Measurements from ENCODE around the gene GTF2A1L.

- no peak for TF ChIP-seq CTCF (IDR thresholded peaks at IDR 0.05; ENCODE audit: extremely low read depth in 1 of 2, insufficient read depth in 1 of 2, low read depth in 1 of 2, low read length in 2 of 2)
- TF ChIP-seq EZH2 (IDR thresholded peaks at IDR 0.05; ENCODE audit: borderline replicate concordance, low read depth, low read length, severe bottlenecking), result no peak
Observed at GRCh38 chr2:48638261-48638660, 20.6 kb downstream of the GTF2A1L start.
